ENCODE results near the gene ADGRG3.
"Not testable (repeated sequence)": the region's sequence is repeated elsewhere in the genome, so short reads cannot be mapped to it uniquely, and the experiment has no call there.

DNA sequence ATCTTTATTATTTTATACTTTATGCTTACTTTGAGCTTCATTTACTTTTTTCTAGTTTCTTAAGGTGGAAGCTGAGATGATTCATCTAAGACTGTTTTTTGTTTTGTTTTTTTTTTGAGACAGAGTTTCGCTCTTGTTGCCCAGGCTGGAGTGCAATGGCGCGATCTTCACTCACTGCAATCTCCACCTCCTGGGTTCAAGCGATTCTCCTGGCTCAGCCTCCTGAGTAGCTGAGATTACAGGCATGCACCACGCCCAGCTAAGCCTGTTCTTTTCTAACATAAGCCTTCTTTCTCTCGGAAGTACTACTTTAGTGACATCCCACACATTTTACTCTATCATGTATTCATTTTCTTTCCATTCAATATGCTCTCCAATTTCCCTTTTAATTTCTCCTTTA is 44.5 kb downstream of the ADGRG3 start:
- TF ChIP-seq, protein P1, sequence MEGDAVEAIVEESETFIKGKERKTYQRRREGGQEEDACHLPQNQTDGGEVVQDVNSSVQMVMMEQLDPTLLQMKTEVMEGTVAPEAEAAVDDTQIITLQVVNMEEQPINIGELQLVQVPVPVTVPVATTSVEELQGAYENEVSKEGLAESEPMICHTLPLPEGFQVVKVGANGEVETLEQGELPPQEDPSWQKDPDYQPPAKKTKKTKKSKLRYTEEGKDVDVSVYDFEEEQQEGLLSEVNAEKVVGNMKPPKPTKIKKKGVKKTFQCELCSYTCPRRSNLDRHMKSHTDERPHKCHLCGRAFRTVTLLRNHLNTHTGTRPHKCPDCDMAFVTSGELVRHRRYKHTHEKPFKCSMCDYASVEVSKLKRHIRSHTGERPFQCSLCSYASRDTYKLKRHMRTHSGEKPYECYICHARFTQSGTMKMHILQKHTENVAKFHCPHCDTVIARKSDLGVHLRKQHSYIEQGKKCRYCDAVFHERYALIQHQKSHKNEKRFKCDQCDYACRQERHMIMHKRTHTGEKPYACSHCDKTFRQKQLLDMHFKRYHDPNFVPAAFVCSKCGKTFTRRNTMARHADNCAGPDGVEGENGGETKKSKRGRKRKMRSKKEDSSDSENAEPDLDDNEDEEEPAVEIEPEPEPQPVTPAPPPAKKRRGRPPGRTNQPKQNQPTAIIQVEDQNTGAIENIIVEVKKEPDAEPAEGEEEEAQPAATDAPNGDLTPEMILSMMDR (IDR thresholded peaks at IDR 0.05) = not testable (repeated sequence)
- not testable (repeated sequence) for TF ChIP-seq EP300 (IDR thresholded peaks at IDR 0.05)

Measured in stomach (tissue), 4 donors.